ENCODE data around the gene PTP4A2. TPM values are rescaled to one million over a fixed set of nuclear protein-coding genes. Genes with fewer than 3 reads are reported as not detected.

The PTP4A2 gene
- total RNA-seq, 2 donors from 2014 or later = 269 to 384 TPM

- H3K9me3 ChIP-seq (ENCODE audit: control insufficient read depth, low read length, poor library complexity, severe bottlenecking) = no peaks in the 10 kb centered on the region
- Mint-ChIP-seq H3K27me3 (no peaks in the 10 kb centered on the region), H3K27ac (no peak overlapping the region), H3K36me3 (ENCODE audit: low read depth) (no peaks in the 10 kb centered on the region), H3K4me1 (peaks cover 7% of the 10 kb centered on the region), H3K4me3 (no peak overlapping the region)
- no peak for DNase-seq
- ATAC-seq = no peak
These were observed 57.0 kb downstream of the PTP4A2 start for GRCh38 chr1:31880957-31881687.

GRCh38 chr1:31879981-31880608 is 58.1 kb downstream of the PTP4A2 start:
- no peak overlapping the region for H3K27ac Mint-ChIP-seq
- peaks cover 7% of the 10 kb centered on the region for H3K4me1 Mint-ChIP-seq

GRCh38 chr1:31878058-31878457 is 60.1 kb downstream of the PTP4A2 start:
- no peaks in the 10 kb centered on the region for H3K27me3 Mint-ChIP-seq
- peaks cover under 1% of the 10 kb centered on the region for H3K36me3 Mint-ChIP-seq (ENCODE audit: low read depth)
- DNase-seq (no peak), ATAC-seq (no peak)
- peak overlapping the region; percentile 9 for H3K27ac Mint-ChIP-seq
- H3K4me3 Mint-ChIP-seq = no peak overlapping the region
- H3K9me3 ChIP-seq (ENCODE audit: control insufficient read depth, low read length, poor library complexity, severe bottlenecking) = no peaks in the 10 kb centered on the region
- peaks cover 10% of the 10 kb centered on the region for H3K4me1 Mint-ChIP-seq

More at GRCh38 chr1:31879981-31880608, 58.1 kb downstream of the PTP4A2 start:
- Mint-ChIP-seq H3K27me3 (no peaks in the 10 kb centered on the region), H3K4me3 (no peak overlapping the region), H3K36me3 (ENCODE audit: low read depth) (no peaks in the 10 kb centered on the region)
- ATAC-seq (no peak), DNase-seq (no peak)
- no peaks in the 10 kb centered on the region for H3K9me3 ChIP-seq (ENCODE audit: control insufficient read depth, low read length, poor library complexity, severe bottlenecking)

- DNase-seq = no peak
- peaks cover 3% of the 10 kb centered on the region for H3K36me3 Mint-ChIP-seq (ENCODE audit: low read depth)
- H3K27ac Mint-ChIP-seq = peak overlapping the region; percentile 9
- H3K4me1 Mint-ChIP-seq = peaks cover 13% of the 10 kb centered on the region
- H3K4me3 Mint-ChIP-seq = no peak overlapping the region
- no peak for ATAC-seq
- H3K9me3 ChIP-seq (ENCODE audit: control insufficient read depth, low read length, poor library complexity, severe bottlenecking) = no peaks in the 10 kb centered on the region
- H3K27me3 Mint-ChIP-seq = no peaks in the 10 kb centered on the region
These were observed 60.6 kb downstream of the PTP4A2 start for GRCh38 chr1:31877544-31877943.

- H3K27me3 Mint-ChIP-seq = no peaks in the 10 kb centered on the region
- no peak overlapping the region for H3K27ac Mint-ChIP-seq
- no peaks in the 10 kb centered on the region for H3K9me3 ChIP-seq (ENCODE audit: control insufficient read depth, low read length, poor library complexity, severe bottlenecking)
- DNase-seq = no peak
- peaks cover 13% of the 10 kb centered on the region for H3K4me1 Mint-ChIP-seq
- H3K36me3 Mint-ChIP-seq (ENCODE audit: low read depth) = peaks cover 3% of the 10 kb centered on the region
- no peak for ATAC-seq
- no peak overlapping the region for H3K4me3 Mint-ChIP-seq
These were observed 62.4 kb downstream of the PTP4A2 start for GRCh38 chr1:31875636-31876236.

GRCh38 chr1:31874942-31875341 is 63.2 kb downstream of the PTP4A2 start:
- ATAC-seq (no peak), DNase-seq (no peak)
- Mint-ChIP-seq H3K4me1 (peaks cover 10% of the 10 kb centered on the region), H3K36me3 (ENCODE audit: low read depth) (peaks cover 3% of the 10 kb centered on the region), H3K4me3 (no peak overlapping the region), H3K27ac (no peak overlapping the region), H3K27me3 (no peaks in the 10 kb centered on the region)
- H3K9me3 ChIP-seq (ENCODE audit: control insufficient read depth, low read length, poor library complexity, severe bottlenecking) = no peaks in the 10 kb centered on the region

- ATAC-seq = no peak
- Mint-ChIP-seq H3K4me3 (peak overlapping the region; percentile 1), H3K27me3 (no peaks in the 10 kb centered on the region), H3K36me3 (ENCODE audit: low read depth) (peaks cover 4% of the 10 kb centered on the region), H3K4me1 (peaks cover 10% of the 10 kb centered on the region), H3K27ac (no peak overlapping the region)
- no peaks in the 10 kb centered on the region for H3K9me3 ChIP-seq (ENCODE audit: control insufficient read depth, low read length, poor library complexity, severe bottlenecking)
- no peak for DNase-seq
These were observed 65.2 kb downstream of the PTP4A2 start for GRCh38 chr1:31872658-31873636.

GRCh38 chr1:31871703-31872102 is 66.5 kb downstream of the PTP4A2 start:
- H3K27ac Mint-ChIP-seq = no peak overlapping the region

GRCh38 chr1:31870086-31870736 is 68.0 kb downstream of the PTP4A2 start:
- ATAC-seq (no peak), DNase-seq (no peak)
- H3K36me3 Mint-ChIP-seq (ENCODE audit: low read depth) = peaks cover 10% of the 10 kb centered on the region
- H3K27ac Mint-ChIP-seq = no peak overlapping the region
- H3K4me3 Mint-ChIP-seq = no peak overlapping the region
- H3K27me3 Mint-ChIP-seq = no peaks in the 10 kb centered on the region
- peaks cover 11% of the 10 kb centered on the region for H3K4me1 Mint-ChIP-seq
- no peaks in the 10 kb centered on the region for H3K9me3 ChIP-seq (ENCODE audit: control insufficient read depth, low read length, poor library complexity, severe bottlenecking)

More at GRCh38 chr1:31871703-31872102, 66.5 kb downstream of the PTP4A2 start:
- H3K9me3 ChIP-seq (ENCODE audit: control insufficient read depth, low read length, poor library complexity, severe bottlenecking) = no peaks in the 10 kb centered on the region
- ATAC-seq (no peak), DNase-seq (no peak)
- Mint-ChIP-seq H3K36me3 (ENCODE audit: low read depth) (peaks cover 10% of the 10 kb centered on the region), H3K4me1 (peaks cover 12% of the 10 kb centered on the region), H3K4me3 (no peak overlapping the region), H3K27me3 (no peaks in the 10 kb centered on the region)

- no peak for ATAC-seq
- peaks cover 10% of the 10 kb centered on the region for H3K36me3 Mint-ChIP-seq (ENCODE audit: low read depth)
- H3K4me3 Mint-ChIP-seq = no peak overlapping the region
- H3K9me3 ChIP-seq (ENCODE audit: control insufficient read depth, low read length, poor library complexity, severe bottlenecking) = no peaks in the 10 kb centered on the region
- H3K27ac Mint-ChIP-seq = no peak overlapping the region
- no peaks in the 10 kb centered on the region for H3K27me3 Mint-ChIP-seq
- H3K4me1 Mint-ChIP-seq = peaks cover 11% of the 10 kb centered on the region
- no peak for DNase-seq
These were observed 68.7 kb downstream of the PTP4A2 start for GRCh38 chr1:31869449-31869848.

- ATAC-seq (no peak), DNase-seq (no peak)
- Mint-ChIP-seq H3K4me3 (no peak overlapping the region), H3K36me3 (ENCODE audit: low read depth) (peaks cover 10% of the 10 kb centered on the region), H3K27ac (no peak overlapping the region), H3K4me1 (peaks cover 11% of the 10 kb centered on the region), H3K27me3 (no peaks in the 10 kb centered on the region)
- H3K9me3 ChIP-seq (ENCODE audit: control insufficient read depth, low read length, poor library complexity, severe bottlenecking) = no peaks in the 10 kb centered on the region
These were observed 69.3 kb downstream of the PTP4A2 start for GRCh38 chr1:31868862-31869261.

- H3K9me3 ChIP-seq (ENCODE audit: control insufficient read depth, low read length, poor library complexity, severe bottlenecking) = no peaks in the 10 kb centered on the region
- ATAC-seq = no peak
- DNase-seq = no peak
- H3K4me1 Mint-ChIP-seq = peaks cover 5% of the 10 kb centered on the region
- H3K27ac Mint-ChIP-seq = no peak overlapping the region
- peaks cover 6% of the 10 kb centered on the region for H3K36me3 Mint-ChIP-seq (ENCODE audit: low read depth)
- no peak overlapping the region for H3K4me3 Mint-ChIP-seq
- H3K27me3 Mint-ChIP-seq = no peaks in the 10 kb centered on the region
These were observed 70.6 kb downstream of the PTP4A2 start for GRCh38 chr1:31867546-31867945.

All from T-helper 17 cell (primary cell).